GM10266 (cell line): ENCODE results near the gene FBLL1.

ENCODE experiments used
- DNase-seq: peaks from one replicate; pipeline ENCODE4 v3.0.0; 2012; ENCODE audit errors: extremely low spot score
- TF ChIP-seq, protein P1 (sequence below): IDR thresholded peaks from 2 replicates; pipeline ENCODE4 v1.5.1; 2012; ENCODE audit warnings: mild to moderate bottlenecking, low read depth; ENCODE audit not compliant: control insufficient read depth, insufficient read depth; ENCODE audit errors: missing control alignments

The FBLL1 gene

DNA sequence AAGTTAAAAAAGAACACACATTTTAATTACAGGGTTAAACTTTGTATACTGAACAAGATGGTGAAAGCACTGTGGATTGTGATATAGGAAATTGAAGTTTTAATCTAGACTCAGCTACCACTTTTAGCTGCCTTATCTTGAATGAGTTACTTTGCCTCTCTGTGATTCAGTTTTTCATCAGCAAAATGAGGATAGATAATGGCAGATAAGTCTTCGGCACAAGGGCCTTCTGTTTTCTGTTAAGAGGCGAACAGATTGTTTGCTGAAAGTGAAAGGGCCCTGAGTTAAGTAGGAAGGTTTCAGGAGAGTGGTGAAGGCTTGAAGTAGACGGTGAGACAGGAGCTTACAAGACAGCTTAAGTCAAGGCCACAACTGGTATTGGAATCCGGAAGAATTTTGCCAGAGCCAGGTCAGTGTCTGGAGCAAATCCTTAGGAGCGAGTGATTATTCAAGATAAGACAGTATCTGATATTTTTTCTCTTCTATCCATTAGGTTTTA, 35.0 kb upstream of the FBLL1 start:
- DNase-seq, result no peak
- TF ChIP-seq, protein P1, sequence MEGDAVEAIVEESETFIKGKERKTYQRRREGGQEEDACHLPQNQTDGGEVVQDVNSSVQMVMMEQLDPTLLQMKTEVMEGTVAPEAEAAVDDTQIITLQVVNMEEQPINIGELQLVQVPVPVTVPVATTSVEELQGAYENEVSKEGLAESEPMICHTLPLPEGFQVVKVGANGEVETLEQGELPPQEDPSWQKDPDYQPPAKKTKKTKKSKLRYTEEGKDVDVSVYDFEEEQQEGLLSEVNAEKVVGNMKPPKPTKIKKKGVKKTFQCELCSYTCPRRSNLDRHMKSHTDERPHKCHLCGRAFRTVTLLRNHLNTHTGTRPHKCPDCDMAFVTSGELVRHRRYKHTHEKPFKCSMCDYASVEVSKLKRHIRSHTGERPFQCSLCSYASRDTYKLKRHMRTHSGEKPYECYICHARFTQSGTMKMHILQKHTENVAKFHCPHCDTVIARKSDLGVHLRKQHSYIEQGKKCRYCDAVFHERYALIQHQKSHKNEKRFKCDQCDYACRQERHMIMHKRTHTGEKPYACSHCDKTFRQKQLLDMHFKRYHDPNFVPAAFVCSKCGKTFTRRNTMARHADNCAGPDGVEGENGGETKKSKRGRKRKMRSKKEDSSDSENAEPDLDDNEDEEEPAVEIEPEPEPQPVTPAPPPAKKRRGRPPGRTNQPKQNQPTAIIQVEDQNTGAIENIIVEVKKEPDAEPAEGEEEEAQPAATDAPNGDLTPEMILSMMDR, result no peak

DNA sequence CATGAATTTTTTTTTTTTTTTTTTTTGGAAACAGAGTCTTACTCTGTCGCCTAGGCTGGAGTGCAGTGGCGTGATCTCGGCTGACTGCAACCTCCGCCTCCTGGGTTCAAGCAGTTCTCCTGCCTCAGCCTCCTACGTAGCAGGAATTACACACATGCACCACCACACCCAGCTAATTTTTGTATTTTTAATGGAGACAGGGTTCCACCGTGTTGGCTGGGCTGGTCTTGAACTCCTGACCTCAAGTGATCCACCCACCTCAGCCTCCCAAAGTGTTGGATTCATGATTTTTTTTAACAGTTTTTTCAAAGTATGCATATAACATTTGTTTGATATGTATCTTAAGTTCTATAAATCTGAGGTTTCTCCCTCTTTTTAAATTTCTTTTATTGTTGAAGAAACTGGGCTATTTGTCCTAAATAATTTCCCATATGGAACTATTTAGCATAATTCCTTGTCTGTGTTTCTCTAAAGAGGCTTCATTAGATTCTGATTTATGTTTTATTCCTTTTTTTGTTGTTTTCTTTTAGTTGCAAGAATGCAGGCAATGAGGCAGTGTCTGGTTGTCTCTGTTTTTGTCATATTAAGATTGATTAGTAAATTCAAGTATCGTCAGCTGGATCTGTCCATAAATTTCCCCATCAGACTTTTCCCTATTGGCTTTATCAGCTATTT, 26.4 kb upstream of the FBLL1 start:
- DNase-seq, result no peak
- TF ChIP-seq, protein P1, result no peak

DNA sequence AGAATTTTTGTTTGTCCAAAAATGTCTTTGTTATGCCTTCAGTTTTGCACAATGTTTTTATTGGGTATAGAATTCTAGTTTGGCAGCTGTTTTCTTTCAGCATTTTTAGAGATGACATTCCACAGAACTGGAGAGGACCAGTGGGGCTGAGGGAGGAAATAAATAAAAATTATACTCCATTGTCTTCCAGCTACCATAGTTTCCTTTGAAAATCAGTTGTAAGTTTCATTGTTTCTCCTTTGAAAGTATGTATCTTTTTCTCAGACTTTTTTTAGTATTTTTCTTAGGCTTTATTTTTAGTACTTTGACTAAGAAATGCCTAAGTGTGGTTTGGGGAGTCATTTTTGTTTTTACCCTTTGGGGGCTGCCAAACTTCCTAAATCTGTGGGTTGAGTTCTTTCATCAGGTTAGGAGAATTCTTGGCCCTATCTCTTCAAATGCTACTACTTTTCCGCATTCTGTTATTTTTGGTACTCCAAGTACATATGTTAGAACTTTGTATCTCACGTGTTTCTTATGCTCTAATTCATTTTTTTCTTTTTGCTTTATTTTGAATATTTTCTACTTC, 15.2 kb upstream of the FBLL1 start:
- TF ChIP-seq, protein P1, result no peak
- no peak for DNase-seq

- TF ChIP-seq, protein P1, result no peak
- no peak for DNase-seq
Measured at GRCh38 chr5:168525856-168526255, 3.2 kb upstream of the FBLL1 start.

DNA sequence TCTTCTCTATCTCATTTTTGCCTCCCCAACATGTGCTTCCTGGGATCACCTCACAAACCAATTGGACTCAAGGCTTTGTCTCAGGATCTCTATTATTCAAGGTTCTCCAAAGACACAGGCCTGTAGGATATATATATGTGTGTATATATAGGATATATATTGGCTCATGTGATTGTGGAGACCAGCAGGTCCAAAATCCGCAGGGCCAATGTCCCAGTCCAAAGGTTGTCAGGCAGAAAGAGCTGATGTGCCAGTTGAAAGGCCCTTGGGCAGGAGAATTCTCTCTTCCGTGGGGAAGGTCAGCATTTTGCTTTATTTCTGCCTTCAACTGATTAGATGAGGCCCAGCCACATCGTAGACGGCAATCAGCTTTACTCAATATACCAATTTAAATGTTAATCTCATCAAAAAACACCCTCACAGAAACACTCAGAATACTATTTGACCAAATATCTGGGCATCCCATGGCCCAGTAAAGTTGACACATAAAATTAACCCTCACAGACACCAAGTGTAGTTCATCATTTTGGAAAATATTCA, 1.3 kb upstream of the FBLL1 start:
- TF ChIP-seq, protein P1, result no peak
- DNase-seq, result no peak

DNA sequence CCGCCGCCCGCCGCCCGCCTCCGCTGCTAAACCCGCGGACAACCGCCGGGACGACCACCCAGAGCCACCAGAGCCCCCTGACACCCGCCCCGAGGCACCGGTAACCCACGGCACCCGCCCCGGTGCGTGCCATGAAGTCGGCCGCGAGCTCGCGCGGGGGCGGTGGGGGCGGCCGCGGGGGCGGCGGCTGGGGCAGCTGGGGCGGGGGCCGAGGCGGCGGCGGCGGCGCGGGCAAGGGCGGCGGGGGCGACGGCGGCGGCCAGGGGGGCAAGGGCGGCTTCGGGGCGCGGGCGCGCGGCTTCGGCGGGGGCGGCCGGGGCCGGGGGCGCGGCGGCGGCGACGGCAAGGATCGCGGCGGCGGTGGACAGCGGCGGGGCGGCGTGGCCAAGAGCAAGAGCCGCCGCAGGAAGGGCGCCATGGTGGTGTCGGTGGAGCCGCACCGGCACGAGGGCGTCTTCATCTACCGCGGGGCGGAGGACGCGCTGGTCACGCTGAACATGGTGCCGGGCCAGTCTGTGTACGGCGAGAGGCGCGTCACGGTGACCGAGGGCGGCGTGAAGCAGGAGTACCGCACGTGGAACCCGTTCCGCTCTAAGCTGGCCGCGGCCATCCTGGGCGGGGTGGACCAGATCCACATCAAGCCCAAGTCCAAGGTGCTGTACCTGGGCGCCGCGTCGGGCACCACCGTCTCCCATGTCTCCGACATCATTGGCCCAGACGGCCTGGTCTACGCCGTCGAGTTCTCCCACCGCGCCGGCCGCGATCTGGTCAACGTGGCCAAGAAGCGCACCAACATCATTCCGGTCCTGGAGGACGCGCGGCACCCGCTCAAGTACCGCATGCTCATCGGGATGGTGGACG, 499 bp downstream of the FBLL1 start:
- no peak for DNase-seq
- TF ChIP-seq, protein P1, result no peak
